Ectodermal cell (in vitro differentiated cells): ENCODE results near the gene CEP104.

Experiments
- H3K27ac ChIP-seq: 2 replicates; pipeline ENCODE4 v1.7.0; 2013; ENCODE audit warnings: mild to moderate bottlenecking, low read depth, low read length; ENCODE audit not compliant: insufficient read depth, poor library complexity, severe bottlenecking
- H3K27me3 ChIP-seq: 2 replicates; pipeline ENCODE4 v1.7.0; 2013; ENCODE audit warnings: mild to moderate bottlenecking, low read length; ENCODE audit not compliant: insufficient read depth, control insufficient read depth, poor library complexity, severe bottlenecking
- H3K36me3 ChIP-seq: one replicate; pipeline ENCODE4 v1.7.0; 2013; ENCODE audit warnings: low read length; ENCODE audit not compliant: control insufficient read depth, insufficient read depth
- H3K4me1 ChIP-seq: one replicate; pipeline ENCODE4 v1.7.0; 2013; ENCODE audit warnings: low read length; ENCODE audit not compliant: control insufficient read depth, insufficient read depth
- H3K4me3 ChIP-seq: 2 replicates; pipeline ENCODE4 v1.7.0; 2013; ENCODE audit warnings: low read depth, low read length, control low read depth; ENCODE audit not compliant: insufficient read depth
- H3K9me3 ChIP-seq: 2 replicates; pipeline ENCODE4 v1.7.0; 2013; ENCODE audit warnings: mild to moderate bottlenecking, low read length, moderate library complexity; ENCODE audit not compliant: control insufficient read depth
- WGBS, 2 experiments: methylation state at CpG; one replicate each; pipeline ENCODE4 v1.1.7; 2013; ENCODE audit warnings: missing lambda C conversion rate in 2 of 2; 5-methylcytosine and 5-hydroxymethylcytosine counted together

CEP104 gene

DNA sequence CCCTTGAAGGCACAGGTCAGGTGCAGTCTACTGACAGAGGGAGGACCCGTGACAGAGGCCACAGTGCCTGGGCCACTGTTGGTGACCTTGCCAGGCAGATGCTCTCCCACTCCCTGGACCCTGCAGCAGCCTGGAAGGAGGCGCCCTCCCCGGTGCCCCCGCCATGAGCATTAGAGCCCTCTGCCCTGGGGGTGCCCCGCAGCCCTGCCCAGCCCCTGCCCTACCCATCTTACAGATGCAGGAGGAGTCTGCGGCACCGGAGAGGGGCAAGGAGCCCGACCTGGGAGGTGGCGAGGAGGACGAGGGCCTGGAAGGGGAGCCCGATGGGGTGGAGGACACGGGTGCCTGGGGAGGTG lies 94.2 kb downstream of the CEP104 start:
- peaks cover 4% of the 10 kb centered on the region for H3K27me3 ChIP-seq
- H3K9me3 ChIP-seq = no peaks in the 10 kb centered on the region
- H3K27ac ChIP-seq = no peak overlapping the region
- H3K4me3 ChIP-seq = no peak overlapping the region
- no peaks in the 10 kb centered on the region for H3K36me3 ChIP-seq
- H3K4me1 ChIP-seq = no peaks in the 10 kb centered on the region
- 93 to 95% methylated on average over 12 of the region's 12 CpGs for WGBS, 2 experiments

DNA sequence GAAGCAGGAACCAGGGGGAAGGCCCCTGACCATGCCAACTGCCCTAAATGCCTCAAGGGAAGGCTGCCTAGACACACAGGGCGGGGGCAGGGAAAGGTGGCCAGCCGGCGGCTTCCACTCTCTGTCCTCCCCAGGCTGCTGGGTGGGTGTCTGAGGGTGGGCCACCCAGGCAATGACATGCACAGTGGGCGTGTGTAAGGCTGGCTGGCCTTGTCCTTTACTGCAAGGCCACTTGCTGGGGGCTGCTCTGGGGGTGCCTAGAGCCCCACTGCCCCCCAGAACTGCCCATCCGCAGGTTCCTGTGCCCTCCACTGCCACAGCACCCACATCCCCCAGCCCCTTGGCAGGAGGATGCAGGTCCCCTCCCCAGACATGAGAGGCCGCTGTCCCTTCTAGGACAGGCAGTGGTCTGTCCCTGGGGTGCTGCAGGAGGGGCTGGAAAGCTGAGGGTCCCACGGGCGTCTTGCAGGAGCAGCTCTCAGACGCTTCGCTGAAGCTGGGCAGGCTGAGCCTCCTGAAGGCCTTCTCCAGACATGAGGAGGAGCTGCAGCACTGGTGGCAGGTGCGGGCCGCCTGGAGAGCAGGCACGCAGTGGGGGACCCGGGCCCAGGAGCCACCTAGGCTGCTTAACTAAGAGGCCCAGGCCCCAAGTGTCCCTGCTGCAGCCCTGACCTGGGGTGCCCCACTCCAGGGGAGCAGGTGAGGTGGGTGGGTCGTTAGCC lies 94.7 kb downstream of the CEP104 start:
- no peak overlapping the region for H3K4me3 ChIP-seq
- peaks cover 4% of the 10 kb centered on the region for H3K27me3 ChIP-seq

More for the DNA sequence above, 94.7 kb downstream of the CEP104 start:
- no peaks in the 10 kb centered on the region for H3K36me3 ChIP-seq
- H3K9me3 ChIP-seq = no peaks in the 10 kb centered on the region
- 89% methylated on average over 15 of the region's 15 CpGs for WGBS, 2 experiments
- no peaks in the 10 kb centered on the region for H3K4me1 ChIP-seq
- H3K27ac ChIP-seq = no peak overlapping the region
